NCI-H2227 (cell line): Measurements from ENCODE around the gene USP36.
"Not testable (repeated sequence)": the region's sequence is repeated elsewhere in the genome, so short reads cannot be mapped to it uniquely, and the experiment has no call there.

Experiments used
- DNase-seq: peaks from one replicate; lab custom pipeline; 2025; ENCODE audit not compliant: unreplicated experiment; lab: John Stamatoyannopoulos, UW

Gene USP36

GRCh38 chr17:78840780-78841611 is at the start of gene USP36:
TSS of gene USP36 (minus strand) at chr17:78840814. CDS start at chr17:78836363, 4,451 bp downstream.
- DNase-seq: peak; percentile 100

GRCh38 chr17:78890096-78890495 is 49.5 kb upstream of the USP36 start:
- not testable (repeated sequence) for DNase-seq

- no peak for DNase-seq
Observed at GRCh38 chr17:78889531-78889930, 48.9 kb upstream of the USP36 start.

- no peak for DNase-seq
Observed at GRCh38 chr17:78888941-78889518, 48.4 kb upstream of the USP36 start.

DNA sequence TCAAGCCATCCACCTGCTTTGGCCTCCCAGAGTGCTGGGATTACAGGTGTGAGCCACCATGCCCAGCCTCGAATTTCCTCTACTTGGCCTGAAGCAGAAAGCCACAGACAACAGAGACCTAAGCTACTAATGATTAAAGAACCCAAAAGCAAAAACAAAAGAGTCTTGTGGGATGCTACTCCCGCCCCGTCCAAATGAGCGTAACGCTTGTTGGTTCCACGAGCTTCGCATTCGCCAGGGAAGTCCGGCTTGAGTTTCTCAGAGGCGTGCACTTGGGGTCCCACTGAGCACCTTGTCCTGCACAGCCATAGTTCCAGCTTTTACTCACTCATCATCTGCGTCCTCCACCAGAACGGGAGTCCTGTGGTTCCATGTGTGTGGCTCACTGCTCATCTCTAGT is 46.3 kb upstream of the USP36 start:
- no peak for DNase-seq

DNA sequence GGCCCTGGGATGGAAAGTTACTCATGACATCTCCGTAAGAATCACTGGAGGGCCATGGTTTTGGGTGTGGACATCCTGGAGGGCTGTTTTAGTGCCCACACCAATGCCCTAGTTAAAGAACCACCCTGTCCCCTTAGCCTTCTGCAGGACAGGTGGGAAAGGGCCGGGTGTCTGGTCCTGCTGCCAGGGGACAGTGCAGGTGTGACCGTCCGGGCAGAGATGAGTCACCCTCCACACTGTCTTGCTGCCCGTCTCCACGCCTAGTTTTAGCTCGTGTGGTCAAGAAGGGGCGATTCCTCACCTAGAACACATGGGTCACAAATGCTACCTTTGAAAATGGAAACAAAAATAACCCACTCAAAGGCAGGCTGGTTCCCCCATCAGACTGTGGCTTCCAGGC is 45.3 kb upstream of the USP36 start:
- DNase-seq: no peak

DNA sequence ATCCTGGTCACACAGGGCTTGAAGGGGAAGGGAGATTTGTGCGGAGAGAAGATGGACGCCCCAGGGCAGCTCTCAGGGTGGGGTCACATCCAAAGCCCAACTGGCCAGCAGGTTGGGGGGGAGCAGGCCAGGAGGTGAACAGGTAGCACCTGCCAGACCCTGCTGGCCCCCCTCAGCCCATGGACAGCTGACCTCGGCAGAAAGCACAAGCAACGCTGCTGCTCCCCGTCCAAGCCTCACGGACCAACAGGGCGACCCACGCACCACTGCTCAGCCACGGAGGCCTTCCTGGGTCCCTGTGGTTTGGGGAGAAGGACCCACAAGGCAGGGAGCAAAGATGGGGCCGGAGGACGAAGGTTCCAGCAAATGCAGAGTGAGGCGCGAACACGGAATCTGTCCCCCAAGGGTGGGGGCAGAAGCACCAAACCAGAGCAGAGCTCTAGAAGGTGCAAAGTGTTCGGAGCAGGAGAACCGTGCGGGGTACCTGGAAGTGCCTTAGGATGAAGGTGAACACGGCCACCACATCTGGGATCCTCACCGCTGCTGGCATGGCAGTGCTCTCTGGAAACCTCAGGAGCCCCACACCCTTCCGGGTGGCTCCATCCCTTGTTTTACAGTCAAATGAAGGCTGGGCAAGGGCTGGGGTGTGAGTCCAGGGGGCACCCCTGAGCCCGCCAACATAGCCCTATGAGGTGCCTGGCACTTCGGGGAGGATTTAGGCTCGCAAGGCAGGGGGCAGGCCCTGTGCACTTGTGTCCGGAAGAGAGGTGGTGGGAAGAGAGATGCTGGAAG is 44.5 kb upstream of the USP36 start:
- DNase-seq: no peak

GRCh38 chr17:78884148-78884825 is 43.7 kb upstream of the USP36 start:
- no peak for DNase-seq

DNA sequence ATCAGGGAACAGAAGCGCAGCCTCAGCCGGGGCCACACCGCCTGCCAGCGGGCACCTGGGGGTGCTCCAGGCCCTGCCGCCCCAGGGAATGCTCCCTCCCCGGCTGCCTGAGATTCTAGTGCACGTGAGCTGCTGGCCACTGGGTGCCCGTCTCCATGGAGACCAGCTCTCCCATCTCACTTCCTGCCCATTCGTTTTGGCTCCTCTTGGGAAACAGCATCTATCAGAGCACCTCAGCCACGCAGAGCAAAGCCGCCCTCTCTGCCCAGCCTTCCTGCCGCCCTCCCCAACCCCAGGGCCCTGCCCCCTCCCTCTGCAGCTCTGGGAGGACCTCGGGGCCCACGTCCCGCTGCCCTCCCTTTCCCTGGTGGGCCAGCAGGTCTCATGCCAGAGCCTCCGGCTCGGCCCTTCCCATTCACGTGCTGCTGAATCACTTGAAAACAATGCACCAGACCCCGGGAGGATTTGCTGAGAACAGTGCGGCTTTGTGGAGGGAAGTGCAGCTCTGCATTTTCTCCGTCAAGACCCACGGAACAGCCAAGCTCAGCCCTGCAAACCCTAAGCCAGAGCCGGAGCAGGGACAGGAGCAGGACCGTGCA is 43.0 kb upstream of the USP36 start:
- DNase-seq: peak; percentile 77

DNA sequence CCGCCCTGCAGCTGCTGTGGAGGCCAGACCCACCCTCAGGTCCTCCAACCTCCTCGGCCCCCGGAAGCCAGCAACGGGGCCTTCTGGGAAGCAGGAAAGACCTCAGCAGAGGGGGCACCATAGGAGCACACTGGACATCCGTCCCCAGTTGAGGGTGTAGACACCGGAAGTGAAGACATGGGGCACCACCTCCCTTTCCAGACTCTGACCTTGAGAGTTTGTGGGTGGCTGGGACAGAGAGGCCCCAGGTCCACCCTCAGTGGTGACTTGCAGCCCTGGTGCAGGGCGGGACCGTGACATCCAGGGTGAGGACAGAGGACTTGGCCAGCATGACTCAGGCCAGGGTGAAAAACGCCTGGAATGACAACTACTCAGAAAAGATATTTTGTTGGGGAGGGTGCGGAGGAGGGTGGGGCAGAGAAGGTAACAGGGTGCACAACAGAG is 42.5 kb upstream of the USP36 start:
- DNase-seq: no peak

- peak; percentile 13 for DNase-seq
Observed at GRCh38 chr17:78882540-78883088, 42.0 kb upstream of the USP36 start.

- DNase-seq: no peak
Observed at GRCh38 chr17:78879635-78880186, 39.1 kb upstream of the USP36 start.

- DNase-seq: no peak
Observed at GRCh38 chr17:78878871-78879527, 38.4 kb upstream of the USP36 start.

GRCh38 chr17:78878261-78878660 is 37.6 kb upstream of the USP36 start:
- DNase-seq: no peak

- not testable (repeated sequence) for DNase-seq
Observed at GRCh38 chr17:78876954-78877517, 36.4 kb upstream of the USP36 start.

DNA sequence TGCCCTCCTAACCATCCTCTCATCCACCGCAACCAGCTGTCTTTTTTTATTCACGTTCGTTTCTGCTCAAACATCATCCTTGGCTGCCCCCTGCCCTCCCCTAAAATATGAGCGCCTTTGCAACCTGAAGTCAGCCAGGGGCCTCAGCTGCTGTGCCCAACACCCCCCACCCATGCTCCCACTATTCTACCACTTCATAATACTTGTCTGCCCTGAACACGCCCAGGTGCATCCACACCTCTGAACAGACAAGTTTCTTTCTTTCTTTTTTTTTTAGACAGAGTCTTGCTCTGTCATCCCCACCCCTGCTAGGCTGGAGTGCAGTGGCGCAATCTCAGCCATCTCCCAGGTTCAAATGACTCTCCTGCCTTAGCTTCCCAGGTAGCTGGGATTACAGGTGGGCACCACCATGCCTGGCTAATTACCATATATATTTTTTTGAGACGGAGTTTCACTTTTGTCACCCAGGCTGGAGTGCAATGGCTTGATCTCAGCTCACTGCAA is 35.5 kb upstream of the USP36 start:
- DNase-seq: no peak

- DNase-seq: no peak
Observed at GRCh38 chr17:78875363-78876093, 34.9 kb upstream of the USP36 start.
